HFFc6 (cell line): ENCODE results near the gene ZNF524. TPM values are rescaled to one million over a fixed set of nuclear protein-coding genes. Genes with fewer than 3 reads are reported as not detected.

Experiments used
- DNase-seq: peaks from one replicate; pipeline ENCODE4 v3.0.0-alpha.2; 2018
- H3K27ac Mint-ChIP-seq: 2 replicates; pipeline ENCODE4 v1.8.0; 2020; ENCODE audit warnings: mild to moderate bottlenecking, mixed read lengths
- H3K27me3 Mint-ChIP-seq: 2 replicates; pipeline ENCODE4 v1.8.0; 2021; ENCODE audit warnings: mild to moderate bottlenecking, moderate library complexity, mixed read lengths; ENCODE audit not compliant: insufficient read depth
- H3K36me3 Mint-ChIP-seq: 2 replicates; pipeline ENCODE4 v1.8.0; 2021; ENCODE audit warnings: low read depth, mixed read lengths
- H3K4me1 Mint-ChIP-seq: 2 replicates; pipeline ENCODE4 v1.8.0; 2020; ENCODE audit warnings: low read depth, mixed read lengths
- H3K4me3 Mint-ChIP-seq: 2 replicates; pipeline ENCODE4 v1.8.0; 2020; ENCODE audit warnings: mild to moderate bottlenecking, moderate library complexity, mixed read lengths
- H3K9me3 Mint-ChIP-seq: 2 replicates; pipeline ENCODE4 v1.8.0; 2020; ENCODE audit warnings: mild to moderate bottlenecking, mixed read lengths
- total RNA-seq, 6 experiments: library from RNA; stranded (reverse); fragmentation: NEBNext Ultra II Directional; extraction: Animal tissue kit (Norgen Biotek cat#: 25700); gene quantifications; 2 replicates in 1 of 6; 3 replicates in 5 of 6; pipeline ENCODE4 v1.2.3, GENCODE V29; 2021
- TF ChIP-seq, protein P1 (sequence below): fragments of 200-600 bp; sonication (generic); IDR thresholded peaks from 2 replicates; pipeline ENCODE4 v1.5.0; 2021; ENCODE audit warnings: antibody characterized with exemption, mild to moderate bottlenecking

ZNF524 gene
- total RNA-seq, 6 experiments from 2014 or later = 9.3 to 12.0 (median 10.7) TPM

DNA sequence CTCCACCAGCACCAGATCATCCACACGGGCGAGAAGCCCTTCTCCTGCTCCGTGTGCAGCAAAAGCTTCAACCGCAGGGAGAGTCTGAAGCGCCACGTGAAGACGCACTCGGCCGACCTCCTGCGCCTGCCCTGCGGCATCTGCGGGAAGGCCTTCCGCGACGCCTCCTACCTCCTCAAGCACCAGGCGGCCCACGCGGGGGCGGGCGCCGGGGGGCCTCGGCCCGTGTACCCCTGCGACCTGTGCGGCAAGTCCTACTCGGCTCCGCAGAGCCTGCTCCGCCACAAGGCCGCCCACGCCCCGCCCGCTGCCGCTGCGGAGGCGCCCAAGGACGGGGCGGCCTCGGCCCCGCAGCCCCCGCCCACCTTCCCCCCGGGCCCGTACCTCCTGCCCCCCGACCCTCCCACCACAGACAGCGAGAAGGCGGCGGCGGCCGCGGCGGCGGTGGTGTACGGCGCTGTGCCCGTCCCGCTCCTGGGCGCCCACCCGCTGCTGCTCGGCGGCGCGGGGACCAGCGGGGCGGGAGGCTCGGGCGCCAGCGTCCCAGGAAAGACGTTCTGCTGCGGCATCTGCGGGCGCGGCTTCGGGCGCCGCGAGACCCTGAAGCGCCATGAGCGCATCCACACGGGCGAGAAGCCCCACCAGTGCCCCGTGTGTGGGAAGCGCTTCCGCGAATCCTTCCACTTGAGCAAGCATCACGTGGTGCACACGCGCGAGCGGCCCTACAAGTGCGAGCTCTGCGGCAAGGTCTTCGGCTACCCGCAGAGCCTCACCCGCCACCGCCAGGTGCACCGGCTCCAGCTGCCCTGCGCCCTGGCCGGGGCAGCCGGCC lies 14.8 kb downstream of the ZNF524 start:
- TF ChIP-seq, protein P1, sequence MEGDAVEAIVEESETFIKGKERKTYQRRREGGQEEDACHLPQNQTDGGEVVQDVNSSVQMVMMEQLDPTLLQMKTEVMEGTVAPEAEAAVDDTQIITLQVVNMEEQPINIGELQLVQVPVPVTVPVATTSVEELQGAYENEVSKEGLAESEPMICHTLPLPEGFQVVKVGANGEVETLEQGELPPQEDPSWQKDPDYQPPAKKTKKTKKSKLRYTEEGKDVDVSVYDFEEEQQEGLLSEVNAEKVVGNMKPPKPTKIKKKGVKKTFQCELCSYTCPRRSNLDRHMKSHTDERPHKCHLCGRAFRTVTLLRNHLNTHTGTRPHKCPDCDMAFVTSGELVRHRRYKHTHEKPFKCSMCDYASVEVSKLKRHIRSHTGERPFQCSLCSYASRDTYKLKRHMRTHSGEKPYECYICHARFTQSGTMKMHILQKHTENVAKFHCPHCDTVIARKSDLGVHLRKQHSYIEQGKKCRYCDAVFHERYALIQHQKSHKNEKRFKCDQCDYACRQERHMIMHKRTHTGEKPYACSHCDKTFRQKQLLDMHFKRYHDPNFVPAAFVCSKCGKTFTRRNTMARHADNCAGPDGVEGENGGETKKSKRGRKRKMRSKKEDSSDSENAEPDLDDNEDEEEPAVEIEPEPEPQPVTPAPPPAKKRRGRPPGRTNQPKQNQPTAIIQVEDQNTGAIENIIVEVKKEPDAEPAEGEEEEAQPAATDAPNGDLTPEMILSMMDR = no peak
- H3K4me3 Mint-ChIP-seq = no peak overlapping the region
- no peak for DNase-seq
- H3K27me3 Mint-ChIP-seq = peaks cover 1% of the 10 kb centered on the region
- peaks cover 3% of the 10 kb centered on the region for H3K9me3 Mint-ChIP-seq
- peaks cover 30% of the 10 kb centered on the region for H3K36me3 Mint-ChIP-seq
- H3K27ac Mint-ChIP-seq = no peak overlapping the region
- peaks cover 8% of the 10 kb centered on the region for H3K4me1 Mint-ChIP-seq

- H3K4me3 Mint-ChIP-seq = no peak overlapping the region
- peaks cover 14% of the 10 kb centered on the region for H3K4me1 Mint-ChIP-seq
- H3K27me3 Mint-ChIP-seq = peaks cover 4% of the 10 kb centered on the region
- TF ChIP-seq, protein P1 = no peak
- H3K9me3 Mint-ChIP-seq = no peaks in the 10 kb centered on the region
- DNase-seq = no peak
- H3K27ac Mint-ChIP-seq = no peak overlapping the region
- H3K36me3 Mint-ChIP-seq = peaks cover 31% of the 10 kb centered on the region
Observed at GRCh38 chr19:55615543-55616394, 15.7 kb downstream of the ZNF524 start.

DNA sequence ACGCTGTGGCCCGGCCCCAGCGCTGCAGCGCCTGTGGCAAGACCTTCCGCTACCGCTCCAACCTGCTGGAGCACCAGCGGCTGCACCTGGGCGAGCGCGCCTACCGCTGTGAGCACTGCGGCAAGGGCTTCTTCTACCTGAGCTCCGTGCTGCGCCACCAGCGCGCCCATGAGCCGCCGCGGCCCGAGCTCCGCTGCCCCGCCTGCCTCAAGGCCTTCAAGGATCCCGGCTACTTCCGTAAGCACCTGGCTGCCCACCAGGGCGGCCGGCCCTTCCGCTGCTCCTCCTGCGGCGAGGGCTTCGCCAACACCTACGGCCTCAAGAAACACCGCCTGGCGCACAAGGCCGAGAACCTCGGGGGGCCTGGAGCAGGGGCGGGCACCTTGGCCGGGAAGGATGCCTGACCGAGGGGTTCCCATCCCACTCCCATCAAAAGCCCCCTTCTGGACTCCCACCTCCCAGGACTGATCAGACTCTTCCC lies 16.3 kb downstream of the ZNF524 start:
- H3K9me3 Mint-ChIP-seq = no peaks in the 10 kb centered on the region
- H3K36me3 Mint-ChIP-seq = peaks cover 31% of the 10 kb centered on the region
- peaks cover 4% of the 10 kb centered on the region for H3K27me3 Mint-ChIP-seq
- H3K27ac Mint-ChIP-seq = no peak overlapping the region
- TF ChIP-seq, protein P1 = no peak
- peaks cover 14% of the 10 kb centered on the region for H3K4me1 Mint-ChIP-seq
- no peak overlapping the region for H3K4me3 Mint-ChIP-seq
- no peak for DNase-seq

DNA sequence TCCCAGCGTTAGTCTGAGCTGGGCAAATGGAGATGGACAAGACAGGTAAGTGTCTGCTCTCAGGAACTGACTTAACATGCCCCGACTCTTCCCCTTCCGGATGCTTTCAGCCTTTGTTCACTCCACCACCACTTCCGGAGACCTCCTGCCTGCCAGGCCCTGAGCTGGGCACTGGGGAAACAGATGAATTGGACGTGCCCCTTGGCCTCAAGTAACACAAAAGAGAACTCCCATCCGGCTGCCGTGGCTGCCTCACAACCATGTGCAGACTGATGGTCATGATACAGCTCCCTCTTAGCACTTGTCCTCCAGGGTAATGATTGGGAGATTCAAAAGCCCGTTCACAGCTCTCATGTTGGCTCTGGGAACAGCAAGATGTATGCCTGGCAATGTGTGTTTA lies 17.3 kb downstream of the ZNF524 start:
- Mint-ChIP-seq H3K4me1 (peaks cover 14% of the 10 kb centered on the region), H3K9me3 (no peaks in the 10 kb centered on the region), H3K27ac (no peak overlapping the region), H3K36me3 (peaks cover 31% of the 10 kb centered on the region), H3K4me3 (no peak overlapping the region), H3K27me3 (peaks cover 4% of the 10 kb centered on the region)
- DNase-seq = no peak
- TF ChIP-seq, protein P1 = no peak

- TF ChIP-seq, protein P1 = no peak
- Mint-ChIP-seq H3K4me1 (peaks cover 16% of the 10 kb centered on the region), H3K27ac (no peak overlapping the region), H3K4me3 (no peak overlapping the region), H3K9me3 (no peaks in the 10 kb centered on the region), H3K27me3 (peaks cover 4% of the 10 kb centered on the region), H3K36me3 (peaks cover 27% of the 10 kb centered on the region)
- DNase-seq = no peak
Observed at GRCh38 chr19:55618426-55618825, 18.3 kb downstream of the ZNF524 start.
